Measurements from ENCODE around the gene ZNF879.

ZNF879 gene

DNA sequence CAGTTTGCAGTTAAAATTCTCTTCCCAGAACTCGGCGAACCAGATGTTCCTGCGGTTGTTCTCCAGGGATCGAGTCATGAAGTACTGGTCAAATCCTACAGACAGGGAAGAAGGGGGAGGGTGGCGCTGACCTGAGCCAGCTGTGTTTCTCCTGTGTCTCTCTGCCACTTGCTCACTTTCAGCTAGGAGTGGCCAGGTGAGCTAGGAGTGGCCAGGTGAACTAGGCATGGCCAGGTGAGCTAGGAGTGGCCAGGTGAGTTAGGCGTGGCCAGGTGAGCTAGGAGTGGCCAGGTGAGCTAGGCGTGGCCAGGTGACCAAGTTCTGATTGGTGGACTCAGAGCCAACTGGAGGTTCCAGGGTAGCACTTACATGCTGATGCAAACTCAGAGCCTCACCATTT is 34.3 kb upstream of the ZNF879 start:
- no peak overlapping the region for H3K27ac ChIP-seq (replicated peaks)

DNA sequence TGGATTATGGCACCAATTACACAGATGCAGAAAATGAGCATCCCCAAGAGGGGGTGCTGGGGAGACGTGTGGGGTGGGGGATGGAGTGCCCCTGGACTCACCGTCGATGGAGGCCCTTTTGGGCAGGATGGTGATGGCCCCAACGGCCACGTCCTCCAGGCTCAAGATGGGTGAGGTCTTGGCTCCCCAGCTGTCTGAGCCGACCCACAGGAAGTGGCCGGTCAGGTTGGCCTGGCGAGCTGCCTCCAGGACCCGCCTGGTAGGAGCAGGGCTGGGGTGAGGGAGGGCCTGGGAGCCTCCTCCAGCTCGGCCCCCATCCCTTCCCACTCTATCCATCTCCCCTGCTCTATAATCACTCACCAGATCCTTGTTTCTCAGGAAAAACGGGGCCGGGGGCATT is 33.1 kb upstream of the ZNF879 start:
- H3K27ac ChIP-seq (replicated peaks) = no peak overlapping the region
- no peak for DNase-seq (ENCODE audit: low read depth in 1 of 2, low spot score in 1 of 2)
- H3K4me3 ChIP-seq (replicated peaks; ENCODE audit: insufficient read depth, low read length) = no peak overlapping the region
- TF ChIP-seq, protein P1, sequence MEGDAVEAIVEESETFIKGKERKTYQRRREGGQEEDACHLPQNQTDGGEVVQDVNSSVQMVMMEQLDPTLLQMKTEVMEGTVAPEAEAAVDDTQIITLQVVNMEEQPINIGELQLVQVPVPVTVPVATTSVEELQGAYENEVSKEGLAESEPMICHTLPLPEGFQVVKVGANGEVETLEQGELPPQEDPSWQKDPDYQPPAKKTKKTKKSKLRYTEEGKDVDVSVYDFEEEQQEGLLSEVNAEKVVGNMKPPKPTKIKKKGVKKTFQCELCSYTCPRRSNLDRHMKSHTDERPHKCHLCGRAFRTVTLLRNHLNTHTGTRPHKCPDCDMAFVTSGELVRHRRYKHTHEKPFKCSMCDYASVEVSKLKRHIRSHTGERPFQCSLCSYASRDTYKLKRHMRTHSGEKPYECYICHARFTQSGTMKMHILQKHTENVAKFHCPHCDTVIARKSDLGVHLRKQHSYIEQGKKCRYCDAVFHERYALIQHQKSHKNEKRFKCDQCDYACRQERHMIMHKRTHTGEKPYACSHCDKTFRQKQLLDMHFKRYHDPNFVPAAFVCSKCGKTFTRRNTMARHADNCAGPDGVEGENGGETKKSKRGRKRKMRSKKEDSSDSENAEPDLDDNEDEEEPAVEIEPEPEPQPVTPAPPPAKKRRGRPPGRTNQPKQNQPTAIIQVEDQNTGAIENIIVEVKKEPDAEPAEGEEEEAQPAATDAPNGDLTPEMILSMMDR (IDR thresholded peaks at IDR 0.05; ENCODE audit: insufficient read depth, low read length) = no peak
- no peak for TF ChIP-seq POLR2AphosphoS5 (IDR thresholded peaks at IDR 0.05; ENCODE audit: low read depth)
- TF ChIP-seq, protein P2, sequence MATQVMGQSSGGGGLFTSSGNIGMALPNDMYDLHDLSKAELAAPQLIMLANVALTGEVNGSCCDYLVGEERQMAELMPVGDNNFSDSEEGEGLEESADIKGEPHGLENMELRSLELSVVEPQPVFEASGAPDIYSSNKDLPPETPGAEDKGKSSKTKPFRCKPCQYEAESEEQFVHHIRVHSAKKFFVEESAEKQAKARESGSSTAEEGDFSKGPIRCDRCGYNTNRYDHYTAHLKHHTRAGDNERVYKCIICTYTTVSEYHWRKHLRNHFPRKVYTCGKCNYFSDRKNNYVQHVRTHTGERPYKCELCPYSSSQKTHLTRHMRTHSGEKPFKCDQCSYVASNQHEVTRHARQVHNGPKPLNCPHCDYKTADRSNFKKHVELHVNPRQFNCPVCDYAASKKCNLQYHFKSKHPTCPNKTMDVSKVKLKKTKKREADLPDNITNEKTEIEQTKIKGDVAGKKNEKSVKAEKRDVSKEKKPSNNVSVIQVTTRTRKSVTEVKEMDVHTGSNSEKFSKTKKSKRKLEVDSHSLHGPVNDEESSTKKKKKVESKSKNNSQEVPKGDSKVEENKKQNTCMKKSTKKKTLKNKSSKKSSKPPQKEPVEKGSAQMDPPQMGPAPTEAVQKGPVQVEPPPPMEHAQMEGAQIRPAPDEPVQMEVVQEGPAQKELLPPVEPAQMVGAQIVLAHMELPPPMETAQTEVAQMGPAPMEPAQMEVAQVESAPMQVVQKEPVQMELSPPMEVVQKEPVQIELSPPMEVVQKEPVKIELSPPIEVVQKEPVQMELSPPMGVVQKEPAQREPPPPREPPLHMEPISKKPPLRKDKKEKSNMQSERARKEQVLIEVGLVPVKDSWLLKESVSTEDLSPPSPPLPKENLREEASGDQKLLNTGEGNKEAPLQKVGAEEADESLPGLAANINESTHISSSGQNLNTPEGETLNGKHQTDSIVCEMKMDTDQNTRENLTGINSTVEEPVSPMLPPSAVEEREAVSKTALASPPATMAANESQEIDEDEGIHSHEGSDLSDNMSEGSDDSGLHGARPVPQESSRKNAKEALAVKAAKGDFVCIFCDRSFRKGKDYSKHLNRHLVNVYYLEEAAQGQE (IDR thresholded peaks at IDR 0.05; ENCODE audit: insufficient replicate concordance, low read depth) = no peak
- no peak for TF ChIP-seq SPI1 (IDR thresholded peaks at IDR 0.05; ENCODE audit: borderline replicate concordance, low read depth)
- TF ChIP-seq GABPA (IDR thresholded peaks at IDR 0.05; ENCODE audit: low read depth) = no peak
- no peaks in the 10 kb centered on the region for H3K27me3 ChIP-seq (ENCODE audit: insufficient read depth, poor library complexity, severe bottlenecking)

More for the DNA sequence above, 34.3 kb upstream of the ZNF879 start:
- H3K4me3 ChIP-seq (replicated peaks; ENCODE audit: insufficient read depth, low read length) = no peak overlapping the region
- DNase-seq (ENCODE audit: low read depth in 1 of 2, low spot score in 1 of 2) = no peak
- TF ChIP-seq SPI1 (IDR thresholded peaks at IDR 0.05; ENCODE audit: borderline replicate concordance, low read depth) = no peak
- TF ChIP-seq, protein P1 (IDR thresholded peaks at IDR 0.05; ENCODE audit: insufficient read depth, low read length) = no peak
- no peaks in the 10 kb centered on the region for H3K27me3 ChIP-seq (ENCODE audit: insufficient read depth, poor library complexity, severe bottlenecking)

DNA sequence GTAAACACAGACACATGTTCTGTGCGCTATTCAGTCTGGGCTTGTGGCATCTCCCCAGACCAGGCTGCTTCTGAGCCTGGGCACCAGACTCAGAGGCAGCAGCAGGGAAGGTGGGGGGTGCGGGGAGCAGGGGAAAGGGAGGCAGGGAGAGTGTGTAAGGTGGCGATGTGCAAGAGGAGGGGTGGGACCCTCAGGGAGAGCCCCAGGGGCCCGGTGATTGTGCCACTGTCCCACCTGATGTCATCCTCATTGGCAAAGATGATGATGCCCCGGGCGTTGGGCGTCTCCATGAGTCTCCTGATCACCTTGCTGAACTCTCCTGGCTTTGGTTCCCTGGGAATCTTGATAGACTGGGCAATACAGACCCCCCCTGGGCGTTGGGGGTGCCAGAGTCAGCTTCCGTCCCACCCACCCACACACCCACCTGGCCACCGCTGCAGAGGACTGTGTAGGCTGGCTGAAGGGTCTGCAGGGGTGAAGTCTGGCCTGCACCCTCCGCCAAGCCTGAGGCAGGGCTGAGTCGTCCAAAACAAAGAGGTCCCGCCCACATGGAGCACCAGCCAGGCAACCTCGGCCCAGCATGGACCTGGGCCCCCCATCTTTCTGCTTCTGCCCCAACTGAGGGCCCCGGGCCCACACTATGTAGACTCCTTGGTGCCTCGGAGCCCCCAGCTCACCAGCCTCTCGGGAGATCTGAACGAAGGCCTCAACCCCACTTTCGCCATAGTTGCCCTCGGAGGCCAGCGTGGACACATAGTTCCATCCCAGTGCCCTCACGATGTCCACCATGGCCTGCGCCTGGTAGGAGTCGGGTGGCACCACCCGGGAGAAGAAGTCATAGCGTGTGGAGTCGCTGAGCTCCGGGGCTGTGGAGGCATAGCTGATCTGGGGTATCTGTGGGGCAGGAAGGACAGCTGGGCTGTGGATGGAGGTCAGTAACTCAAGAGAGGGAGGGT is 32.1 kb upstream of the ZNF879 start:
- no peak for TF ChIP-seq GABPA (IDR thresholded peaks at IDR 0.05; ENCODE audit: low read depth)
- TF ChIP-seq, protein P1 (IDR thresholded peaks at IDR 0.05; ENCODE audit: insufficient read depth, low read length) = no peak
- TF ChIP-seq POLR2AphosphoS5 (IDR thresholded peaks at IDR 0.05; ENCODE audit: low read depth) = no peak
- no peak for TF ChIP-seq SPI1 (IDR thresholded peaks at IDR 0.05; ENCODE audit: borderline replicate concordance, low read depth)
- TF ChIP-seq, protein P2 (IDR thresholded peaks at IDR 0.05; ENCODE audit: insufficient replicate concordance, low read depth) = no peak
- H3K4me3 ChIP-seq (replicated peaks; ENCODE audit: insufficient read depth, low read length) = no peak overlapping the region
- no peak overlapping the region for H3K27ac ChIP-seq (replicated peaks)

More for the DNA sequence above, 32.1 kb upstream of the ZNF879 start:
- no peaks in the 10 kb centered on the region for H3K27me3 ChIP-seq (ENCODE audit: insufficient read depth, poor library complexity, severe bottlenecking)
- DNase-seq (ENCODE audit: low read depth in 1 of 2, low spot score in 1 of 2) = no peak
